Fibroblast of villous mesenchyme (primary cell): ENCODE results near the gene SYNDIG1L. TPM values are rescaled to one million over a fixed set of nuclear protein-coding genes. Genes with fewer than 3 reads are reported as not detected.
"Not testable (repeated sequence)": the region's sequence is repeated elsewhere in the genome, so short reads cannot be mapped to it uniquely, and the experiment has no call there.

Source experiments
- DNase-seq: peaks from one replicate; pipeline ENCODE4 v3.0.0-alpha.2; 2010; ENCODE audit warnings: low read depth
- H3K4me3 ChIP-seq: 2 replicates; pipeline ENCODE4 v1.5.1; 2011; ENCODE audit warnings: low read depth, mild to moderate bottlenecking, low read length
- CTCF ChIP-seq: IDR thresholded peaks from 2 replicates; pipeline ENCODE4 v1.5.1; 2012; ENCODE audit warnings: low read depth, mild to moderate bottlenecking, low read length; ENCODE audit not compliant: insufficient read depth
- total RNA-seq: library from RNA; depleted of rRNA; stranded (reverse); fragments of >200 nt; gene quantifications from 2 replicates; pipeline ENCODE4 v1.2.3, GENCODE V29; 2012

Gene SYNDIG1L
- total RNA-seq, 1 donor = not detected

GRCh38 chr14:74400031-74400685, 25.9 kb downstream of the SYNDIG1L start:
- no peak overlapping the region for H3K4me3 ChIP-seq
- TF ChIP-seq CTCF = peak; percentile 30
- peak; percentile 6 for DNase-seq

- TF ChIP-seq CTCF = no peak
- H3K4me3 ChIP-seq = no peak overlapping the region
- no peak for DNase-seq
Observed at GRCh38 chr14:74395094-74395493, 30.9 kb downstream of the SYNDIG1L start.

- no peak overlapping the region for H3K4me3 ChIP-seq
- TF ChIP-seq CTCF = no peak
- no peak for DNase-seq
Observed at GRCh38 chr14:74394549-74394948, 31.5 kb downstream of the SYNDIG1L start.

GRCh38 chr14:74392616-74393570, 33.1 kb downstream of the SYNDIG1L start:
- DNase-seq = no peak
- no peak for TF ChIP-seq CTCF
- no peak overlapping the region for H3K4me3 ChIP-seq

GRCh38 chr14:74391479-74391878, 34.5 kb downstream of the SYNDIG1L start:
- DNase-seq = no peak
- no peak overlapping the region for H3K4me3 ChIP-seq
- no peak for TF ChIP-seq CTCF

GRCh38 chr14:74390505-74390904, 35.5 kb downstream of the SYNDIG1L start:
- not testable (repeated sequence) for H3K4me3 ChIP-seq, DNase-seq

GRCh38 chr14:74389980-74390379, 36.0 kb downstream of the SYNDIG1L start:
- no peak for DNase-seq
- TF ChIP-seq CTCF = no peak

More at GRCh38 chr14:74389980-74390379, 36.0 kb downstream of the SYNDIG1L start:
- H3K4me3 ChIP-seq = no peak overlapping the region
